ENCODE data around the gene LPCAT2.

The LPCAT2 gene

GRCh38 chr16:55480228-55480655, 28.6 kb upstream of the LPCAT2 start:
- no peak for DNase-seq (ENCODE audit: low read depth, low spot score)

GRCh38 chr16:55481023-55481422, 27.8 kb upstream of the LPCAT2 start:
- no peak for DNase-seq (ENCODE audit: low read depth, low spot score)

GRCh38 chr16:55482056-55482455, 26.8 kb upstream of the LPCAT2 start:
- DNase-seq (ENCODE audit: low read depth, low spot score) = no peak

GRCh38 chr16:55487048-55487803, 21.6 kb upstream of the LPCAT2 start:
- DNase-seq (ENCODE audit: low read depth, low spot score) = no peak

- DNase-seq (ENCODE audit: low read depth, low spot score) = no peak
These were observed 20.6 kb upstream of the LPCAT2 start for GRCh38 chr16:55488306-55488705.

GRCh38 chr16:55489119-55489955, 19.5 kb upstream of the LPCAT2 start:
- DNase-seq (ENCODE audit: low read depth, low spot score) = no peak

- DNase-seq (ENCODE audit: low read depth, low spot score) = no peak
These were observed 19.0 kb upstream of the LPCAT2 start for GRCh38 chr16:55489956-55490265.

GRCh38 chr16:55490301-55490700, 18.6 kb upstream of the LPCAT2 start:
- no peak for DNase-seq (ENCODE audit: low read depth, low spot score)

GRCh38 chr16:55491691-55492090, 17.2 kb upstream of the LPCAT2 start:
- no peak for DNase-seq (ENCODE audit: low read depth, low spot score)

- DNase-seq (ENCODE audit: low read depth, low spot score) = no peak
These were observed 16.0 kb upstream of the LPCAT2 start for GRCh38 chr16:55492756-55493380.

- no peak for DNase-seq (ENCODE audit: low read depth, low spot score)
These were observed 13.9 kb upstream of the LPCAT2 start for GRCh38 chr16:55494994-55495421.

GRCh38 chr16:55495616-55496289, 13.1 kb upstream of the LPCAT2 start:
- DNase-seq (ENCODE audit: low read depth, low spot score) = no peak

GRCh38 chr16:55496509-55497145, 12.2 kb upstream of the LPCAT2 start:
- no peak for DNase-seq (ENCODE audit: low read depth, low spot score)

GRCh38 chr16:55497558-55497957, 11.3 kb upstream of the LPCAT2 start:
- no peak for DNase-seq (ENCODE audit: low read depth, low spot score)

- no peak for DNase-seq (ENCODE audit: low read depth, low spot score)
These were observed 10.8 kb upstream of the LPCAT2 start for GRCh38 chr16:55498101-55498500.

GRCh38 chr16:55499281-55499680, 9.6 kb upstream of the LPCAT2 start:
- no peak for DNase-seq (ENCODE audit: low read depth, low spot score)

GRCh38 chr16:55499951-55500529, 8.8 kb upstream of the LPCAT2 start:
- no peak for DNase-seq (ENCODE audit: low read depth, low spot score)

- no peak for DNase-seq (ENCODE audit: low read depth, low spot score)
These were observed 8.3 kb upstream of the LPCAT2 start for GRCh38 chr16:55500530-55501011.

- DNase-seq (ENCODE audit: low read depth, low spot score) = no peak
These were observed 7.1 kb upstream of the LPCAT2 start for GRCh38 chr16:55501549-55502322.

GRCh38 chr16:55502801-55503366, 6.0 kb upstream of the LPCAT2 start:
- DNase-seq (ENCODE audit: low read depth, low spot score) = no peak
